ENCODE results near the gene TMEM185B. TPM values are rescaled to one million over a fixed set of nuclear protein-coding genes. Genes with fewer than 3 reads are reported as not detected.
A peak's percentile ranks its signal among the peaks of the same experiment; 100 is the strongest.

Gene TMEM185B
- total and polyA plus RNA-seq, 4 donors = 4.9 to 20.8 (median 12.8) TPM

GRCh38 chr2:120222186-120223033 is 790 bp downstream of the TMEM185B start:
- H3K36me3 ChIP-seq (ENCODE audit: control insufficient read depth in 1 of 2, insufficient read depth in 2 of 2, low read length in 1 of 2) = peaks cover 0 to 2% of the 10 kb centered on the region in 2 donors
- intact Hi-C loops (cut with DNase I) = loop anchor here in 1 of 2 donors (5.0 kb wide), 1 partner anchor 90 kb away; no protein-coding TSS in a partner anchor
- peak in 1 of 2 donors; percentile 73 for DNase-seq
- H3K4me3 ChIP-seq (ENCODE audit: low read length in 2 of 2) = peak overlapping the region in 1 of 2 donors; percentile 46
- no peak overlapping the region for H3K27ac ChIP-seq (ENCODE audit: low read depth in 1 of 2, low read length in 2 of 2)
- WGBS, 2 donors = 77 to 82% methylated on average over 45 to 49 of the region's 49 CpGs
- no peaks in the 10 kb centered on the region for H3K27me3 ChIP-seq (ENCODE audit: control insufficient read depth in 1 of 2, insufficient read depth in 2 of 2, low read length in 1 of 2)
- H3K9me3 ChIP-seq (ENCODE audit: control insufficient read depth, low read length) = no peaks in the 10 kb centered on the region
- H3K4me1 ChIP-seq (ENCODE audit: control insufficient read depth in 1 of 2, insufficient read depth in 2 of 2, low read length in 2 of 2) = no peaks in the 10 kb centered on the region
- ATAC-seq (ENCODE audit: low FRiP score) = no peak

DNA sequence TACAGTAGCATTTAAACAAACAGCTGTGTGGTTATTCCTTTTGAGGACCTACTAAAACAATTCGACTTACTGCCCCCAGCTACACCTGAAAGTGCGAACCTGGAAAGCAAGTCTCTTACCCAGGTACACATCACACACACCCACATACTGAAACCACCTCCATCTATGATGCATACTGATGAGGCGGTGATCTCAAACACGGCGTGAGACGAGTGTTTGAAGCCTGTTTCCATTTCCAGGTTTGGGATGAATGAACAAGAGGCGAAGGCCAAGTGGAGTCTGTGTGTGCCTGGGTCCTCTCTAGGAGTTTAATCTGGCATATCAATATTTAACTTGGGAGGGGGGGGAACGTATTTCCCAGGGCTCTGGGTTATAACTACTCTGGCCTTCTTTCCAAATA is 1.6 kb downstream of the TMEM185B start:
- ATAC-seq (ENCODE audit: low FRiP score) = no peak
- intact Hi-C loops (cut with DNase I) = loop anchor here in 1 of 2 donors (2.0 to 5.0 kb wide), 2 partner anchors 31 to 91 kb away; partner anchors contain the start of gene RALB
- H3K27me3 ChIP-seq (ENCODE audit: control insufficient read depth in 1 of 2, insufficient read depth in 2 of 2, low read length in 1 of 2) = no peaks in the 10 kb centered on the region
- peak in 1 of 2 donors; percentile 12 for DNase-seq
- no peaks in the 10 kb centered on the region for H3K9me3 ChIP-seq (ENCODE audit: control insufficient read depth, low read length)
- H3K4me1 ChIP-seq (ENCODE audit: control insufficient read depth in 1 of 2, insufficient read depth in 2 of 2, low read length in 2 of 2) = no peaks in the 10 kb centered on the region
- WGBS, 2 donors = 96 to 99% methylated on average over 8 of the region's 8 CpGs
- H3K4me3 ChIP-seq (ENCODE audit: low read length in 2 of 2) = no peak overlapping the region
- peaks cover 0 to 2% of the 10 kb centered on the region in 2 donors for H3K36me3 ChIP-seq (ENCODE audit: control insufficient read depth in 1 of 2, insufficient read depth in 2 of 2, low read length in 1 of 2)
- H3K27ac ChIP-seq (ENCODE audit: low read depth in 1 of 2, low read length in 2 of 2) = no peak overlapping the region

DNA sequence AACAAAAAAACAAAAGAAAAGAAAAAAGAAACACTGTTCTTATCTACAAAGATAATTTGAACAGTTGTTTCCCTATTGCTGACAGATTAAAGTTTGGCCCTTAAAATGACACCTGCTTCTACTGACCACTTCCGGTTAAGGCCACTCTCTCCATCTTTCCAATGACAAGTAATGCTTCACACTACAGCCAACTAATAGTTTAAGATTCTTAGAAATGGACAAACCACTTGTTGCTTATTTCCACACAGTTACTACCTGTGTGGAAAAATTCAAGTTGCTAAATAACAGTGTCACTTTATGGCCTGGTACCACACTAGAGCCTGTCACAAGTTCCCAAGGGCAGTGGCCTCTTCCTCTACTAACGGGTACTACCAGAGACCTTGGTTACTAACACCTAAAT is 2.4 kb downstream of the TMEM185B start:
- Histone ChIP-seq H3K27ac (ENCODE audit: low read depth in 1 of 2, low read length in 2 of 2) (no peak overlapping the region), H3K4me3 (ENCODE audit: low read length in 2 of 2) (no peak overlapping the region), H3K36me3 (ENCODE audit: control insufficient read depth in 1 of 2, insufficient read depth in 2 of 2, low read length in 1 of 2) (peaks cover 0 to 2% of the 10 kb centered on the region in 2 donors), H3K4me1 (ENCODE audit: control insufficient read depth in 1 of 2, insufficient read depth in 2 of 2, low read length in 2 of 2) (no peaks in the 10 kb centered on the region), H3K9me3 (ENCODE audit: control insufficient read depth, low read length) (no peaks in the 10 kb centered on the region), H3K27me3 (ENCODE audit: control insufficient read depth in 1 of 2, insufficient read depth in 2 of 2, low read length in 1 of 2) (no peaks in the 10 kb centered on the region)
- DNase-seq (no peak), ATAC-seq (ENCODE audit: low FRiP score) (no peak)
- WGBS, 2 donors = 93 to 96% methylated on average over 2 of the region's 2 CpGs
- intact Hi-C loops (cut with DNase I) = loop anchor here in 1 of 2 donors (2.0 to 5.0 kb wide), 2 partner anchors 32 to 92 kb away; partner anchors contain the start of gene RALB

- no peak for DNase-seq
- intact Hi-C loops (cut with DNase I) = loop anchor here in 1 of 2 donors (2.0 to 5.0 kb wide), 2 partner anchors 33 to 93 kb away; partner anchors contain the start of gene RALB
- Histone ChIP-seq H3K27ac (ENCODE audit: low read depth in 1 of 2, low read length in 2 of 2) (no peak overlapping the region), H3K4me1 (ENCODE audit: control insufficient read depth in 1 of 2, insufficient read depth in 2 of 2, low read length in 2 of 2) (no peaks in the 10 kb centered on the region), H3K27me3 (ENCODE audit: control insufficient read depth in 1 of 2, insufficient read depth in 2 of 2, low read length in 1 of 2) (no peaks in the 10 kb centered on the region), H3K9me3 (ENCODE audit: control insufficient read depth, low read length) (no peaks in the 10 kb centered on the region), H3K36me3 (ENCODE audit: control insufficient read depth in 1 of 2, insufficient read depth in 2 of 2, low read length in 1 of 2) (peaks cover 0 to 2% of the 10 kb centered on the region in 2 donors), H3K4me3 (ENCODE audit: low read length in 2 of 2) (no peak overlapping the region)
- no peak for ATAC-seq (ENCODE audit: low FRiP score)
- 93 to 97% methylated on average over 5 of the region's 5 CpGs for WGBS, 2 donors
Measured at GRCh38 chr2:120219766-120220165, 3.4 kb downstream of the TMEM185B start.

- H3K36me3 ChIP-seq (ENCODE audit: control insufficient read depth in 1 of 2, insufficient read depth in 2 of 2, low read length in 1 of 2) = peaks cover 0 to 2% of the 10 kb centered on the region in 2 donors
- no peaks in the 10 kb centered on the region for H3K9me3 ChIP-seq (ENCODE audit: control insufficient read depth, low read length)
- H3K4me1 ChIP-seq (ENCODE audit: control insufficient read depth in 1 of 2, insufficient read depth in 2 of 2, low read length in 2 of 2) = no peaks in the 10 kb centered on the region
- no peak overlapping the region for H3K27ac ChIP-seq (ENCODE audit: low read depth in 1 of 2, low read length in 2 of 2)
- intact Hi-C loops (cut with DNase I) = no loop called here
- DNase-seq (no peak), ATAC-seq (ENCODE audit: low FRiP score) (no peak)
- WGBS, 2 donors = 99% methylated on average over 5 of the region's 5 CpGs
- no peak overlapping the region for H3K4me3 ChIP-seq (ENCODE audit: low read length in 2 of 2)
- no peaks in the 10 kb centered on the region for H3K27me3 ChIP-seq (ENCODE audit: control insufficient read depth in 1 of 2, insufficient read depth in 2 of 2, low read length in 1 of 2)
Measured at GRCh38 chr2:120219291-120219690, 3.9 kb downstream of the TMEM185B start.

DNA sequence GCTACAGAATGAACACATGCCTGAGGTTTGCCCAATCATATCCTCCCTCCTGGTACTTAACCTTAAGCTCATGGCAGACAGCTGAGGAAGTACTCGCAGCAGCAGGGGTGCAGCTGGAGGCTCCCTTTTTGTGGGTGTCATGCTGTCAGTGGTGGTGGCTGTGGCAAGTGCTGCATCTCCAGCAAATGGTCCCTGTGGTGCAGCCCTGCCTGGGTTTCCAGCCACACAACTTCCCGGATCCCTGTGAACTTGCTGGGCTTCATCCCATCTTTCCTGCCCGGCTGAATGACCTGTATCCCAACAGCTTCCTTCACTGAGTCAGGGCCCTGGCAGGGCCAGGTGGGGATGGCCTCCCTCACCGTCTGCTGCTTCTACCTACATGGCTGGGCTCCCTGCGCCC is 5.0 kb downstream of the TMEM185B start:
- no peak for ATAC-seq (ENCODE audit: low FRiP score)
- peaks cover 0 to 2% of the 10 kb centered on the region in 2 donors for H3K36me3 ChIP-seq (ENCODE audit: control insufficient read depth in 1 of 2, insufficient read depth in 2 of 2, low read length in 1 of 2)
- 95 to 96% methylated on average over 5 of the region's 5 CpGs for WGBS, 2 donors
- H3K9me3 ChIP-seq (ENCODE audit: control insufficient read depth, low read length) = no peaks in the 10 kb centered on the region
- H3K4me1 ChIP-seq (ENCODE audit: control insufficient read depth in 1 of 2, insufficient read depth in 2 of 2, low read length in 2 of 2) = no peaks in the 10 kb centered on the region
- H3K4me3 ChIP-seq (ENCODE audit: low read length in 2 of 2) = no peak overlapping the region
- H3K27me3 ChIP-seq (ENCODE audit: control insufficient read depth in 1 of 2, insufficient read depth in 2 of 2, low read length in 1 of 2) = no peaks in the 10 kb centered on the region
- DNase-seq = no peak
- no peak overlapping the region for H3K27ac ChIP-seq (ENCODE audit: low read depth in 1 of 2, low read length in 2 of 2)
- intact Hi-C loops (cut with DNase I) = no loop called here

GRCh38 chr2:120210270-120210693 is 12.9 kb downstream of the TMEM185B start:
- intact Hi-C loops (cut with DNase I) = no loop called here
- 81 to 89% methylated on average over 10 of the region's 10 CpGs for WGBS, 2 donors
- DNase-seq (peak in 1 of 2 donors; percentile 23), ATAC-seq (ENCODE audit: low FRiP score) (peak; percentile 15)
- H3K27ac ChIP-seq (ENCODE audit: low read depth in 1 of 2, low read length in 2 of 2) = no peak overlapping the region
- no peaks in the 10 kb centered on the region for H3K27me3 ChIP-seq (ENCODE audit: control insufficient read depth in 1 of 2, insufficient read depth in 2 of 2, low read length in 1 of 2)
- no peaks in the 10 kb centered on the region for H3K4me1 ChIP-seq (ENCODE audit: control insufficient read depth in 1 of 2, insufficient read depth in 2 of 2, low read length in 2 of 2)
- H3K4me3 ChIP-seq (ENCODE audit: low read length in 2 of 2) = no peak overlapping the region
- no peaks in the 10 kb centered on the region for H3K36me3 ChIP-seq (ENCODE audit: control insufficient read depth in 1 of 2, insufficient read depth in 2 of 2, low read length in 1 of 2)
- no peaks in the 10 kb centered on the region for H3K9me3 ChIP-seq (ENCODE audit: control insufficient read depth, low read length)

- Histone ChIP-seq H3K4me1 (ENCODE audit: control insufficient read depth in 1 of 2, insufficient read depth in 2 of 2, low read length in 2 of 2) (no peaks in the 10 kb centered on the region), H3K4me3 (ENCODE audit: low read length in 2 of 2) (no peak overlapping the region), H3K36me3 (ENCODE audit: control insufficient read depth in 1 of 2, insufficient read depth in 2 of 2, low read length in 1 of 2) (no peaks in the 10 kb centered on the region), H3K27ac (ENCODE audit: low read depth in 1 of 2, low read length in 2 of 2) (no peak overlapping the region), H3K27me3 (ENCODE audit: control insufficient read depth in 1 of 2, insufficient read depth in 2 of 2, low read length in 1 of 2) (no peaks in the 10 kb centered on the region), H3K9me3 (ENCODE audit: control insufficient read depth, low read length) (no peaks in the 10 kb centered on the region)
- ATAC-seq (ENCODE audit: low FRiP score) (peak; percentile 28), DNase-seq (peak in 1 of 2 donors; percentile 30)
- intact Hi-C loops (cut with DNase I) = no loop called here
- WGBS, 2 donors = 73 to 82% methylated on average over 12 of the region's 12 CpGs
Measured at GRCh38 chr2:120209427-120210269, 13.6 kb downstream of the TMEM185B start.

All from aorta (tissue), 5 donors.